ENCODE measurements around the gene CST1.
"Not testable (repeated sequence)": the region's sequence is repeated elsewhere in the genome, so short reads cannot be mapped to it uniquely, and the experiment has no call there.

Gene CST1, protein sequence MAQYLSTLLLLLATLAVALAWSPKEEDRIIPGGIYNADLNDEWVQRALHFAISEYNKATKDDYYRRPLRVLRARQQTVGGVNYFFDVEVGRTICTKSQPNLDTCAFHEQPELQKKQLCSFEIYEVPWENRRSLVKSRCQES

DNA sequence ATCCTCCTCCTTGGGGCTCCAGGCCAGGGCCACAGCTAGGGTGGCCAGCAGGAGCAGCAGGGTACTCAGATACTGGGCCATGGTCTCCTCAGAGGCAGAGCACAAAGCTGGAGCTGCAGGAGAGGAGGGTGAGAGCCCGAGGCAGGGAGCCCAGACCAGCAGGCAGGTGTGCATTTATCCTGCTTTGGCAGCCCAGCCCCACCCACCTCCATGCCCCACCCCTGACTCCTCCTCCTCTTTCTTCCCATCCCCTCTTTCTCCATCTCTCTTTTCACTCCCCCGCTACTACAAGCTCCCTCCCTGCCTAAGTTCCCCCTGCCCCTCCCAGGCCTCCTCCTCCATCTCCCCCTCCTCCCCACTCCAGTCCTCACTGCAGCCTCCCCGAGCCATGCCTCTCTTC is at the start of gene CST1:
Gene CST1, minus strand, starts transcription at position 150 of the 400 bp plus-strand sequence. Its CDS starts 69 bp downstream, at position 81.
- not testable (repeated sequence) for TF ChIP-seq EGR1 (IDR thresholded peaks at IDR 0.05); TCF12 (IDR thresholded peaks at IDR 0.05; ENCODE audit: low read depth); TAF1 (IDR thresholded peaks at IDR 0.05; ENCODE audit: low read depth)

DNA sequence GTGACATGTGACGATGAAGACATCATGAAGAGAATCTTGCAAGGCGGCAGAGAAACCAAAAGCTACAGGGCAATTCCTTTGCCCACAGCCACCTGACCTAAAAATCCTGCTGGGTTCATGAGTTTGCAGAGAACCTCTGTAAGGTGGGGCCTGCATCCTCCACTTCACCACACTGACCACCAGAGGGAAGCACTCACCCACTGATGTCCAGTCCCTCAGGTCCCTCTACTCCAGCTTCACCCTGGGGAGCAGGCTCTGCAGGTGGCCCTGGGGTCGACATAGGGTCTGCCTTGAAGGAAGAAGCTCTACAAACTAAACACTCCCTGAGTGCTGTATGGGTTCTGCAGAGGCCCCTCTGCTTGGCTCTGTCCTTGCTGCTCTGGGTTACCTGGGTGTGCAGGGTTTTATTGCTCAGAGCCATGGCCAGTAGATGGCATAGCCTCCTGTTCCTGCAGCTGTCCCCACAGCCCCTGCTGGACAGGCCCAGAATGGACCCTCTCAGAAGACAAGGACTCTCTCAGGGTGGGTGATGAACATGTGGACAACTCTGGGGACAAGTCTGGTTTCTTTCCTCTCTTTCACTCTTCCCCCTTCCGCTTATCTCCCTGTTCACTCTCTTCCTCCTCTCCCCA is 48.6 kb upstream of the CST1 start:
- TF ChIP-seq RAD21 (IDR thresholded peaks at IDR 0.05; ENCODE audit: low read depth): peak; percentile 53

DNA sequence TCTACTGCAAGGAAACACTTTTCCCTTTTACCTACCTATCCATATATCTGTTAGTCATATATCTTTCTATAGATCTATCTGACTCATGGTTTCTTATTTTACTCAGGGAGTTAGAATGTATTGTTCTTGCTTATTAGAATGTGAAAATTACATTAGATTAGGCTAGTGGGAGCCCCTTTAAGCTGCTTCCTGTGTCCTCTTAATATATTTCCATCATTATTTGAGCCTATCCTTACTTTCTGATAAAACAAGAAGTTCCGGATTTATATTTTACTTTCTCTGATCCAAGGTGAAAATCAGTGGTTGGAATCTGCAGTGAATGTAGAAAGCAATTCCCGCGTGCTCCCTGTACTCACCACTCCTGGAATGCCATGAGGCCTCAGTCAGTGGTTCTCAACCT is 44.8 kb upstream of the CST1 start:
- no peak for TF ChIP-seq RAD21 (IDR thresholded peaks at IDR 0.05; ENCODE audit: low read depth)
- no peak for TF ChIP-seq TCF12 (IDR thresholded peaks at IDR 0.05; ENCODE audit: low read depth)
- no peak for TF ChIP-seq YY1 (IDR thresholded peaks at IDR 0.05; ENCODE audit: low read depth)
- TF ChIP-seq, protein P1, sequence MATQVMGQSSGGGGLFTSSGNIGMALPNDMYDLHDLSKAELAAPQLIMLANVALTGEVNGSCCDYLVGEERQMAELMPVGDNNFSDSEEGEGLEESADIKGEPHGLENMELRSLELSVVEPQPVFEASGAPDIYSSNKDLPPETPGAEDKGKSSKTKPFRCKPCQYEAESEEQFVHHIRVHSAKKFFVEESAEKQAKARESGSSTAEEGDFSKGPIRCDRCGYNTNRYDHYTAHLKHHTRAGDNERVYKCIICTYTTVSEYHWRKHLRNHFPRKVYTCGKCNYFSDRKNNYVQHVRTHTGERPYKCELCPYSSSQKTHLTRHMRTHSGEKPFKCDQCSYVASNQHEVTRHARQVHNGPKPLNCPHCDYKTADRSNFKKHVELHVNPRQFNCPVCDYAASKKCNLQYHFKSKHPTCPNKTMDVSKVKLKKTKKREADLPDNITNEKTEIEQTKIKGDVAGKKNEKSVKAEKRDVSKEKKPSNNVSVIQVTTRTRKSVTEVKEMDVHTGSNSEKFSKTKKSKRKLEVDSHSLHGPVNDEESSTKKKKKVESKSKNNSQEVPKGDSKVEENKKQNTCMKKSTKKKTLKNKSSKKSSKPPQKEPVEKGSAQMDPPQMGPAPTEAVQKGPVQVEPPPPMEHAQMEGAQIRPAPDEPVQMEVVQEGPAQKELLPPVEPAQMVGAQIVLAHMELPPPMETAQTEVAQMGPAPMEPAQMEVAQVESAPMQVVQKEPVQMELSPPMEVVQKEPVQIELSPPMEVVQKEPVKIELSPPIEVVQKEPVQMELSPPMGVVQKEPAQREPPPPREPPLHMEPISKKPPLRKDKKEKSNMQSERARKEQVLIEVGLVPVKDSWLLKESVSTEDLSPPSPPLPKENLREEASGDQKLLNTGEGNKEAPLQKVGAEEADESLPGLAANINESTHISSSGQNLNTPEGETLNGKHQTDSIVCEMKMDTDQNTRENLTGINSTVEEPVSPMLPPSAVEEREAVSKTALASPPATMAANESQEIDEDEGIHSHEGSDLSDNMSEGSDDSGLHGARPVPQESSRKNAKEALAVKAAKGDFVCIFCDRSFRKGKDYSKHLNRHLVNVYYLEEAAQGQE (IDR thresholded peaks at IDR 0.05; ENCODE audit: low read depth): no peak
- no peak for TF ChIP-seq CEBPB (IDR thresholded peaks at IDR 0.05)
- TF ChIP-seq, protein P2, sequence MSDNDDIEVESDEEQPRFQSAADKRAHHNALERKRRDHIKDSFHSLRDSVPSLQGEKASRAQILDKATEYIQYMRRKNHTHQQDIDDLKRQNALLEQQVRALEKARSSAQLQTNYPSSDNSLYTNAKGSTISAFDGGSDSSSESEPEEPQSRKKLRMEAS (IDR thresholded peaks at IDR 0.05): no peak
- no peak for TF ChIP-seq EP300 (IDR thresholded peaks at IDR 0.05; ENCODE audit: borderline replicate concordance)
- no peak for TF ChIP-seq TEAD4 (IDR thresholded peaks at IDR 0.05)
- TF ChIP-seq TAF1 (IDR thresholded peaks at IDR 0.05; ENCODE audit: low read depth): no peak
- TF ChIP-seq, protein P3, sequence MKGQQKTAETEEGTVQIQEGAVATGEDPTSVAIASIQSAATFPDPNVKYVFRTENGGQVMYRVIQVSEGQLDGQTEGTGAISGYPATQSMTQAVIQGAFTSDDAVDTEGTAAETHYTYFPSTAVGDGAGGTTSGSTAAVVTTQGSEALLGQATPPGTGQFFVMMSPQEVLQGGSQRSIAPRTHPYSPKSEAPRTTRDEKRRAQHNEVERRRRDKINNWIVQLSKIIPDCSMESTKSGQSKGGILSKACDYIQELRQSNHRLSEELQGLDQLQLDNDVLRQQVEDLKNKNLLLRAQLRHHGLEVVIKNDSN (IDR thresholded peaks at IDR 0.05): no peak
- TF ChIP-seq EGR1 (IDR thresholded peaks at IDR 0.05): no peak
- no peak for TF ChIP-seq ZBTB7A (IDR thresholded peaks at IDR 0.05; ENCODE audit: low read depth)
- no peak for TF ChIP-seq FOXM1 (IDR thresholded peaks at IDR 0.05; ENCODE audit: borderline replicate concordance, low read depth)
- TF ChIP-seq CREB1 (IDR thresholded peaks at IDR 0.05; ENCODE audit: low read depth): no peak
- no peak for TF ChIP-seq NFIC (IDR thresholded peaks at IDR 0.05)

DNA sequence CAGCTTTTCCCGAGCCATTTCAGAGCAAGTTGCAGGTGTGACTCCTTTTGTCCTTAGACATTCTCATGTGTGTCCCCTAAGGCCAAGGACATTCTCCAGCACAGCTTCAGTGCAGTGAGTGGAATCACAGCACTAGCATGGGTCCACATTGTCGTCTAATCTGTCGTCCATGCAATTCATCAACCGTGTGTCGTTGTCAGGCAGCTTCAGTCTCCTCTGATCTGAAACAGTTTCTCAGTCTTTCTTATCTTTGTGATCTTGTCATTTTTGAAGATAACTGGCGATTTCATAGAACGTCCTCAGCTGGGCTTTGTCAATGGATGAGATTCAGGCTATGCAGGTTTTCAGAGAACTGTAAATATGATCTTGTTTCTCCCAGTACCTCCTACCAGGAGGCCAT is 44.1 kb upstream of the CST1 start:
- no peak for TF ChIP-seq YY1 (IDR thresholded peaks at IDR 0.05; ENCODE audit: low read depth)
- no peak for TF ChIP-seq ZBTB7A (IDR thresholded peaks at IDR 0.05; ENCODE audit: low read depth)
- TF ChIP-seq CEBPB (IDR thresholded peaks at IDR 0.05): no peak
- TF ChIP-seq TEAD4 (IDR thresholded peaks at IDR 0.05): no peak
- TF ChIP-seq, protein P1 (IDR thresholded peaks at IDR 0.05; ENCODE audit: low read depth): no peak
- TF ChIP-seq RAD21 (IDR thresholded peaks at IDR 0.05; ENCODE audit: low read depth): no peak

DNA sequence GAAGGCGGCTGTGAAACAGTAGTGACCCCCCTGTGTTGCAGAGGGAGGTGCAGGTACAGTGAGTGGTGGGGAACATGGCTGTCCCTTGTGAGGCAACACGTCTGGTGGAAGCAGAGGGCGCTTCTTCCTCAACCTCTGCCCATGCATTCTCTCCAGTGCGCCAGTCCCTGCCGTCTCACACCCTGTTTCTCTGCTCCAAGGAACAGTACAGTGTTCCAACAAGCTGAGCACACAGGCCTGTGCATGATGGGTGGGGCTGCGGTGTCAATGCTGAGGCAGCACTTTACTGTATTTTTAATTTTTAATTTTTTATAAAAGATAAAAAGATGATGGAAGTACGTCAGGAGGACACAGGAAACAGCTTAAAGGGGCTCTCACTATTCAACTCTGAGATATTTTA is 43.3 kb upstream of the CST1 start:
- TF ChIP-seq FOXM1 (IDR thresholded peaks at IDR 0.05; ENCODE audit: borderline replicate concordance, low read depth): no peak
- TF ChIP-seq, protein P1 (IDR thresholded peaks at IDR 0.05; ENCODE audit: low read depth): no peak
- no peak for TF ChIP-seq EGR1 (IDR thresholded peaks at IDR 0.05)
- no peak for TF ChIP-seq NFIC (IDR thresholded peaks at IDR 0.05)
- TF ChIP-seq EP300 (IDR thresholded peaks at IDR 0.05; ENCODE audit: borderline replicate concordance): no peak
- TF ChIP-seq CEBPB (IDR thresholded peaks at IDR 0.05): no peak
- TF ChIP-seq TEAD4 (IDR thresholded peaks at IDR 0.05): no peak

DNA sequence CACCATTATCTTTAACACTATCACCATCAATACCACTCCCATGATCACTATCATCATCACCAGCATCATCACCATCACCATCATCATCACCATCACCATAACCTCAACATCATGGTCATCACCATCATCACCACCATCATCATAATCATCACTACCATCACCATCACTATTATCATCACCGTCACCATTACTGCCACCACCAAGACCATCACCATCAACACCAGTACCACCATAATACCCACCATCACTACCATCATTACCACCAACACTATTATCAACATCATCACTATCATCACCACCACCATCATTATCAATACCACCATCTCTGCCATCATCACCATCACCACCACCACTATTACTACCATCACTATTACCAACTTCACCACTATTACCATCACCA is 32.7 kb upstream of the CST1 start:
- TF ChIP-seq TAF1 (IDR thresholded peaks at IDR 0.05; ENCODE audit: low read depth) (no peak), RAD21 (IDR thresholded peaks at IDR 0.05; ENCODE audit: low read depth) (no peak), ZBTB7A (IDR thresholded peaks at IDR 0.05; ENCODE audit: low read depth) (no peak), EGR1 (IDR thresholded peaks at IDR 0.05) (no peak), YY1 (IDR thresholded peaks at IDR 0.05; ENCODE audit: low read depth) (no peak), EP300 (IDR thresholded peaks at IDR 0.05; ENCODE audit: borderline replicate concordance) (no peak), CREB1 (IDR thresholded peaks at IDR 0.05; ENCODE audit: low read depth) (no peak), FOXM1 (IDR thresholded peaks at IDR 0.05; ENCODE audit: borderline replicate concordance, low read depth) (no peak), TEAD4 (IDR thresholded peaks at IDR 0.05) (no peak), NFIC (IDR thresholded peaks at IDR 0.05) (no peak), TCF12 (IDR thresholded peaks at IDR 0.05; ENCODE audit: low read depth) (no peak), CEBPB (IDR thresholded peaks at IDR 0.05) (no peak)
- TF ChIP-seq, protein P1 (IDR thresholded peaks at IDR 0.05; ENCODE audit: low read depth): no peak
- TF ChIP-seq, protein P3 (IDR thresholded peaks at IDR 0.05): no peak
- TF ChIP-seq, protein P2 (IDR thresholded peaks at IDR 0.05): no peak

Measured in Ishikawa (cell line).